Measurements from ENCODE around the gene GANC.

- TF ChIP-seq EZH2 (IDR thresholded peaks at IDR 0.05; ENCODE audit: low read length, missing control alignments) (no peak), CTCF (conservative IDR thresholded peaks at IDR 0.05 in 1 of 2, IDR thresholded peaks at IDR 0.05 in 1 of 2; ENCODE audit: low read depth in 1 of 2, low read length in 2 of 2) (no peak)
Observed at GRCh38 chr15:42253300-42253699, 19.7 kb upstream of the GANC start.
